Muscle layer of colon (tissue), 2 donors: ENCODE results near the gene SNRPD3.
"Not testable (repeated sequence)": the region's sequence is repeated elsewhere in the genome, so short reads cannot be mapped to it uniquely, and the experiment has no call there.

ENCODE experiments used
- H3K27ac ChIP-seq: one replicate; pipeline ENCODE4 v1.7.0; 2013; ENCODE audit warnings: low read depth, mild to moderate bottlenecking, low read length, moderate library complexity
- H3K27me3 ChIP-seq, 2 donors: one replicate each; pipeline ENCODE4 v1.7.0; 2013; ENCODE audit warnings: low read length in 2 of 2, mild to moderate bottlenecking in 2 of 2; ENCODE audit not compliant: insufficient read depth in 2 of 2, control insufficient read depth in 1 of 2
- H3K36me3 ChIP-seq: one replicate; pipeline ENCODE4 v1.7.0; 2013; ENCODE audit warnings: mild to moderate bottlenecking, low read length; ENCODE audit not compliant: insufficient read depth
- H3K4me1 ChIP-seq: one replicate; pipeline ENCODE4 v1.7.0; 2013; ENCODE audit warnings: mild to moderate bottlenecking, low read length; ENCODE audit not compliant: insufficient read depth
- H3K4me3 ChIP-seq, 2 donors: one replicate each; pipeline ENCODE4 v1.7.0; 2013; ENCODE audit warnings: low read length in 2 of 2, low read depth in 1 of 2, mild to moderate bottlenecking in 1 of 2, moderate library complexity in 1 of 2
- H3K9ac ChIP-seq: one replicate; pipeline ENCODE4 v1.7.0; 2013; ENCODE audit warnings: low read length
- H3K9me3 ChIP-seq: one replicate; pipeline ENCODE4 v1.7.0; 2013; ENCODE audit warnings: mild to moderate bottlenecking, low read length
- donor health status: abdominal sarcoma.
- donor health status: Adenocarcinoma of cecum.

SNRPD3 gene

DNA sequence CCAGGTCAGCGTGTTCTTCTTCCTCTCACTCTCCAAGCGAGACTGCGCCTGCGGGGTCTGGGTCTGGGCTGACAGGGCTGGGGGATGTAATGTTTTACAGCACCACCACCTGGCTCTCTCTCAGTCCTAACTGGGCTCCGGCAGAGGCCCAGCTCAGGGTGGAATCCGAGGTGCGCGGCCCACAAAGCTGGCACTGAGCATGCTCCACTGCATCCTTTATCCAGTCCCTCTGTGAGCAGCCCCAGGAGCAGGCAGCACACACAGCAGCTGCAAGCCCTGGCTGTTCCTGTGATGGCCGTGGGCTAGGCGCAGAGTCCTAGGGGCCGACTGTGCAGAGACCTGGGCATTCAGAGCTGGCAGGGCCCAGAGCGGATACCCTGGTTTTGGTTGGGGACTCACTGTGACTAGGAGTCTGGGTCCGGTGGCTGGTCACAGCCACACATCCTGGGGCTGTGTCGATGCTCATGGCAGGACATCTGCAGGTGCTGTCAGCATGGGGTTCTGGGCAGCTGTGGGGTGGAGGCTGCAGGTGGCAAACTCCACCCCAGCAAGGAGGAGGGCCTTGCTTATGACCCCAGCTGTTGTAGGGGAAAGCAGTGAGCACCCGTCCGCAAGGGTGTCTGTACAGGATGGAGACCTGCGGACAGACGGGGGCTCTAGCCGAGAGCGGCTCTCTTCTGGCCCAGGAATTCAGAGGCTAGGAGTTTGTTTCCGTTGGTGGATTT, 33.1 kb downstream of the SNRPD3 start:
- Histone ChIP-seq H3K27me3 (no peaks in the 10 kb centered on the region), H3K9me3 (no peaks in the 10 kb centered on the region), H3K4me3 (no peak overlapping the region), H3K27ac (no peak overlapping the region), H3K9ac (no peak overlapping the region), H3K36me3 (peaks cover 29% of the 10 kb centered on the region), H3K4me1 (peaks cover 29% of the 10 kb centered on the region)

DNA sequence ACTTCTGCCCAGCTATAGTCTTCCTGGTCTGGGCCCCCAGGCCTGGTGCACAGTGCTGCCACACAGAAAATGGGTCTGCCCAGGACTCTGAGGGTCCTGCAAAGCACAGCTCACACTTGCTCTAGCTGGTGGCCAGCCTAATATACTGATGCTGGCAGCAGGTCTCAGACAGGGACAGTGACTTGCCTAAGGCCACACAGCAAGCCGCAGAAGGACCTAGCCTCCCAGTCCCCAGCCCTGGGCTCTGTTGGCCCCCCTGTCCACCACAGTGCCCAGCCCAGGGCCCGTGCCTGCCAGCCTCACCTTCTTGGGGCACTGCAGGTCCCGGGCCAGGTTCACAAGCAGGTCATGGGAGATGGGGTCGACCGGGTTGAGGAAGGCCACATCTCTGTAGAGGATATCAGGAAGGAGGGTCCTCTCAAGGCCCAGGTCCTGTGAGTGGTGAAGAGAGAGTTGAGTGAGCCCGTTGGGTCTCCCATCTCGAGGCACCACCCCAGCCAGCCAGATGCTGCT, 33.8 kb downstream of the SNRPD3 start:
- Histone ChIP-seq H3K9me3 (no peaks in the 10 kb centered on the region), H3K9ac (no peak overlapping the region), H3K27ac (no peak overlapping the region), H3K27me3 (no peaks in the 10 kb centered on the region), H3K4me1 (peaks cover 25% of the 10 kb centered on the region), H3K4me3 (no peak overlapping the region), H3K36me3 (peaks cover 29% of the 10 kb centered on the region)

DNA sequence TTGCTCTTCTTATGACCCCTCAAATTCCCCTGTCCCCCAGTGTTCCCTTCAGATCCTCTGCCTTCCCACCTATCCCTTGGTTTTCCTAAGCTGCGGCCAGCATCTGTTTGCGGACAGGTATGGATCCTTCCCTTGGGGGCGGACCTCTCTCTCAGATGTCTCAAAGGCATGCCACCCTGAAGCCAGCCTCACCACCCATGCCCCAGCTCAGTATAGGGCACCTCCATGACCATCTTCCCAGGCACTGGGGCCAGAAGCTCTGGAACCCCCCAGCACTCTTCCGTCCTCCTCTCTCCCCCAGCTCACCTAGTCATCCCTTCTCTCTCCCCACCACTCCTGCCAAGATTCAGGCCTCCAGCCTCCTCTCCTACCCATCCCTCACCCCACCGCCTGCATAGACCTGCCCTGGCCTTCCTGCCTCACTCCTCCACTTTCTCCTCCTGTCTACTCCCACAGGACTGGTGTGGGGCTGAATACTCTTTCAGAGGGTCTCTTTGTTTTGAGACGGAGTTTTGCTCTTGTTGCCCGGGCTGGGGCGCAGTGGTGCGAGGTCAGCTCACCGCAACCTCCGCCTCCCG, 34.9 kb downstream of the SNRPD3 start:
- Histone ChIP-seq H3K27ac (no peak overlapping the region), H3K9ac (no peak overlapping the region), H3K27me3 (no peaks in the 10 kb centered on the region), H3K4me3 (no peak overlapping the region), H3K9me3 (no peaks in the 10 kb centered on the region), H3K4me1 (peaks cover 20% of the 10 kb centered on the region), H3K36me3 (peaks cover 26% of the 10 kb centered on the region)

DNA sequence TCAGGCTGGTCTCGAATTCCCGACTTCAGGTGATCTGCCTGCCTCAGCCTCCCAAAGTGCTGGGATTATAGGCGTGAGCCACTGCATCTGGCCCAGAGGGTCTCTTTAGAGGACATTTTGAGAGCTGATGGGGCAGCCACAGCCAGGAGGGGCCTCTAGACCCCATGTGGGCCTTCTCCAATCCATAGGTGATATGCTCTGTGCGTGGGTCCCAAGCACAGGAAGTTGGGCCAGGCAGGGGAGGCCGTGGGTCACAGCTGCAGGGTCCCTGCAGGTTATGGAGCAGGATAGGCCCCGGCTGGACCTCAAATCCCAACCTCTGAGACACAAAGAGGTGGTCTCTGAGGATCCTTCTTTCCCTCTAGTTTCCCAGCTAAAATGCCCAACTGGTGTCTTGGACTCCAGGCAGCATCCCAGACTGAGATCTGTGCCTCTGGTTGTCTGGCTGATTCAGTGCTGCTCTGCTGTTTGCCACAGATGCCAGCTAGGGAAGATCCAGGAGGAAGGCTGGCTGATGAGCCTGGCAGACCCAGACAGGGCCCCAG, 35.6 kb downstream of the SNRPD3 start:
- H3K27me3 ChIP-seq, result no peaks in the 10 kb centered on the region
- H3K9me3 ChIP-seq, result no peaks in the 10 kb centered on the region
- H3K9ac ChIP-seq, result no peak overlapping the region
- H3K4me3 ChIP-seq, result no peak overlapping the region
- peaks cover 20% of the 10 kb centered on the region for H3K36me3 ChIP-seq
- peaks cover 20% of the 10 kb centered on the region for H3K4me1 ChIP-seq
- H3K27ac ChIP-seq, result no peak overlapping the region

DNA sequence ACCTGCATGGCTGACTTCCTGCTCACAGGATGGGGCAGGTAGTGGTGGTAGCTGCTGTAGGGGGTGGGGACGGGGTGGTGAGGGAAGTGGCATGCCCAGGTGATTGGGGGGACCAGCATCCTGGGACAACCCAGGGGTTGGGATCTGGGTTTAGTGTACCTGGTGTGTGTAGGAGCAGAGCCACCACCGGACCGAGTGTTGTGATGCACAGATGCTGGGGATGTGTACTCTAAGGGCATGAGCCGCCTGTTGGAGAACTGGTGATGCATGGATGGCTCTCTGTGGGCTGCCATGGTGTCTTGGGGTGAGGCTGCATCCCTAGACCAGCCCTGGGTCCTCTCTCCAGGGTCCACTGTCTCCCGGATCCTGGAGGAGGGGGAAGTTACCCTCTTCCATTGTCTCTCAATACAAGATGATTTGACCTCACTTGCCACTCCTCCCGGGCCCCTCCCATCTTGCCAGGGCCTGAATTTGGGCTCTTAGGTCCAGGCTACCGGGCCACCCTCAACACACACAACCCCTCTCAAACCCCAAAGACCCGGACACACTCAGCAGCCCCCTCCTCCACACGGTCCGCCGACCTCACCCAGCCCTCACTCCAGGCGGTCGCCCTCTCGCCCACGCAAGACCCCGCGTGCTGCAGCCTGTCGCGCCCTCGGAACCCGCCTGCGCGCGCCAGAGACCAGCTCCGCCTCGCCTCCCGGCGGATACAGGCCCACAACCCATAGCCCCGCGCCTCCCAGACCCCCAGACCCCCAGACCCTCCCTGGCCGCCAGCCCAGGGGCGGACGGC, 36.5 kb downstream of the SNRPD3 start:
- H3K4me3 ChIP-seq, result peak overlapping the region; percentile 50 to 61
- peak overlapping the region; percentile 82 for H3K27ac ChIP-seq
- H3K36me3 ChIP-seq, result peaks cover 19% of the 10 kb centered on the region
- H3K4me1 ChIP-seq, result peaks cover 20% of the 10 kb centered on the region
- H3K9ac ChIP-seq, result peak overlapping the region; percentile 30
- no peaks in the 10 kb centered on the region for H3K9me3 ChIP-seq
- no peaks in the 10 kb centered on the region for H3K27me3 ChIP-seq

DNA sequence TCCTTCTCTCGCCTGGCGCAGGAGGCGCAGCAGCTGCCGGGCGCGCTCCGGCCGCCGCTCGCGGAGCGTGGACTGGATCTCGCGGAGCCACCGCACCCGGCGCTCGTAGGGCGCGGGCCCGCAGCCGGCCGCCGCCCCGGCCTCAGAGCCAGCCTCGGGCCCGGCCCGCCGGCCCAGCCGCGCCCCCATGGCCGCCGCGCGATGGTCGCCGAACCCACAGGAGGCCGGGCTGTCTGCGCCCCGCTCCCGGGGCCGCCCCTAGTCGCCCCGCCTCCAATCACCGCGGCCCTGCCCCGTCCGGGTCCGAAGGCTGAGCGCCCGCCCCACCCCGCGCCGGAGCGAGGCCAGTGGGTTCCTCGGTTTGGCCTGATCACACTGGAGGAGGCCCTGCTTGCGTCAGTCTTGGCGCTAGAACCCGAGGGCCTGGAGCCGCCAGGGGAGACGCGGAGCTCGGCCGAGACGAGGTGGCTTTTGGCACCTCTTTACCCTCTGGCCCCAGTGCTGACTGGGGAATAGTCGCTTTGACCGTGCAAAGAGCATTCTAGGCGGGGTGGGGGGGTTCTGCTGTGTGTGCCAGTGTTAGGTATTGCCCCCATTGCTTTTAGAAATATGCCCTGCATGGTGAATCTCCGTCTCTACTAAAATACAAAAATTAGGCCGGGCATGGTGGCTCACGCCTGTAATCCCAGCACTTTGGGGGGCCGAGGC, 37.2 kb downstream of the SNRPD3 start, which contains the start of gene LRRC75B:
Gene LRRC75B (minus strand): TSS at position 223 of the 708 bp plus-strand sequence. CDS start 34 bp downstream, at position 189.
- peak within 1 kb of the TSS; percentile 49 for H3K9ac ChIP-seq
- H3K4me1 ChIP-seq, result peaks cover 20% of the 10 kb centered on the region
- H3K36me3 ChIP-seq, result peaks cover 11% of the 10 kb centered on the region
- H3K27ac ChIP-seq, result peak within 1 kb of the TSS; percentile 82
- no peaks in the 10 kb centered on the region for H3K27me3 ChIP-seq
- no peaks in the 10 kb centered on the region for H3K9me3 ChIP-seq
- peak within 1 kb of the TSS; percentile 61 to 68 for H3K4me3 ChIP-seq

DNA sequence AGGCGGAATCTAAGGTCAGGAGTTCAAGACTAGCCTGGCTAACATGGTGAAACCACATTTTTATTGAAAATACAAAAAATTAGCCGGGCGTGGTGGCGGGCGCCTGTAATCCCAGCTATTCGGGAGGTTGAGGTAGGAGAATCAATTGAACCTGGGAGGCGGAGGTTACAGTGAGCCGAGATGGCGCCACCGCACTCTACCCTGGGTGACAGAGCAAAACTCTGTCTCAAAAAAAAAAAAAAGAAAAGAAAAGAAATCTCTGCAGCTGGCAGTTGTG, 37.7 kb downstream of the SNRPD3 start:
- H3K9me3 ChIP-seq, H3K27me3 ChIP-seq, H3K36me3 ChIP-seq: not testable (repeated sequence)
- Histone ChIP-seq H3K4me1 (peaks cover 20% of the 10 kb centered on the region), H3K9ac (peak overlapping the region; percentile 49), H3K27ac (peak overlapping the region; percentile 68), H3K4me3 (peak overlapping the region in 1 of 2 donors; percentile 68)

DNA sequence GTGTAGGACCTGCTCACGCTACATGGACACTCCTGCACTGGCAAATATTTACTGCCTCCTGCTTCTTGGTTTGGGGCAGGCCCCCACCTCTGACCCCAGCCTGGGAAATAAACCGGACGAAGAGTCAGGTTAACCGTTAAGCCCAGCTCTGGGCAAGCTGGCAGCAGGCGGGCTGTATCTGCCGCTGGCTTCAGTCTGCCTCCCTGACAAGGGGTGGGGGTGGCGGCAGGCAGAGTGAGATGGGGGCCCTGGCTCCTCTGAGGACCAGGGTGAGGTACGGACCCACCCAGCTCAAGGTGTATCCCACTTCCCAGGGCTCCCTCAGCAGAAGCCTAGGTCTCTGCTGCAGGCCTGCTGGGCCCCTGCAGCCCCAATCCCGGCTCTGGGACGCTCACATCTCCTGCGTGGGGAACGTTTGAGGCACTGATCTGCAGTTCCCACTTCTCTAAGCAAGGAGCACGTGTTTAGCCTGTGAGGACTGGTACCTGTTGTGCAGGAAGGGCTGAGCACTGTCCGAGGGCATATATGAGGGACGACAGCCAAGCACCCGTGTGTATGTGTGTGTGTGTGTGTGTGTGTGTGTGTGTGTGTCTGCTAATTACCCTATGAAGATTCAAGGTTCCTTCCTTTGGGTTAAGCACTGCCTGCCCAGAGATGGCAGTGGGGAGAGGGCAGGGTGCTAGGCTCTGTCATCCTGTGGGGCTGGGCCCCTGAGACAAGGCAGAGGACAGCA, 38.2 kb downstream of the SNRPD3 start:
- Histone ChIP-seq H3K9ac (peak overlapping the region; percentile 49), H3K4me3 (no peak overlapping the region), H3K36me3 (peaks cover 1% of the 10 kb centered on the region), H3K4me1 (peaks cover 20% of the 10 kb centered on the region), H3K9me3 (no peaks in the 10 kb centered on the region), H3K27me3 (no peaks in the 10 kb centered on the region), H3K27ac (peak overlapping the region; percentile 68)

DNA sequence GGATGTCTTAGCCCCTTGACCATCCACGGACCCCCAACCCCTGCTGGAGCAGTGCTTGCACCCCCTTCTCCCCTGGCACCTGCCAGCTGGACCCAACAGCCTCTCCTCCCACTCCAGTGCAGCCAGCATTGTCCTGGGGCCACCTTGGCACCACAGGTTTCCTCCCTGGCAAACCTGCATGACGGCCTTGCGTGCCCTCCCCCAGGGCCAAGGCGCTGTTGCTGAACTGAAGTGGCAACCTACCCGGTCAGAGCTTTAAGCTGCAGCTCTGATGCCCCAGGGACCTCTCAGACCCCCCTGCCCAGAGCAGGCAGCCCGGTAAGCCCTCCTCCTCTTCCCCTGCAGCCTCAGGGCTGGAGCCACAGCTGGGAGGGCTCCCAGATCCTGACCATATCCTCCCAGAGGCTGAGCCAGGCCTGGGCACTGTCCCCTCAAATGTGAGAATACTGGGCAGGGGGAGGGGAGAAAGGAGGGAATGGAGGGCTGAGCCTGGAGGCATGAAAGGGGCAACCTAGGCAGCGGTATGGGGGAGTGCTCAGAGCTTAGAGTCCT, 38.8 kb downstream of the SNRPD3 start:
- Histone ChIP-seq H3K4me3 (no peak overlapping the region), H3K4me1 (peaks cover 20% of the 10 kb centered on the region), H3K36me3 (no peaks in the 10 kb centered on the region), H3K9me3 (no peaks in the 10 kb centered on the region), H3K27ac (no peak overlapping the region), H3K27me3 (no peaks in the 10 kb centered on the region), H3K9ac (no peak overlapping the region)

DNA sequence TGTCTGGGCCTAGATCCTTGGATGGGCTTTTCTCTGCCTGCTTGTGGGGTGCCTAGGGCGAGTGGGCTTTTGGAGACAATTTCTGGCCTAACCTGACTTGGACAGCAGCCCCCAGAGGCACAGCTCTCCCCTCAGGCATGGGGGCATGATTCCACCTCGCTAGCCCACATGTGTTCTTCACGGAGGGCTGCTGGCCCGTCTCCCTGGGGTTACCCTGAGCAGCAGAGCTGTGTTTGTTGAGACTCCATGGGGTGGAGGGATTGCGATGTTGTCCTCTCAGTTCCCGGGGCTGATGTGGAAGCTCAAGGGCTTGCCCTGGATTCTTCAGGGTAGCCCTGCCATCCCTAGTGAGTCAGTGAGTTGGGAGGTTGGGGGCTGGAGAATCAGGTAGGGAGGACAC, 39.4 kb downstream of the SNRPD3 start:
- Histone ChIP-seq H3K9me3 (no peaks in the 10 kb centered on the region), H3K4me3 (no peak overlapping the region), H3K27me3 (no peaks in the 10 kb centered on the region), H3K9ac (no peak overlapping the region), H3K36me3 (no peaks in the 10 kb centered on the region), H3K27ac (no peak overlapping the region), H3K4me1 (peaks cover 20% of the 10 kb centered on the region)
